Spleen (tissue), 7 donors: ENCODE results near the gene CEP112.

Source experiments
- CTCF ChIP-seq, 11 experiments: fragments of 200-600 bp in 7 of 11; fragments of 450-650 bp in 4 of 11; sonication (generic) in 4 of 11; IDR thresholded peaks in 8 of 11; conservative IDR thresholded peaks in 3 of 11; 1 replicate in 7 of 11; 2 replicates in 4 of 11; pipeline versions ENCODE4 v1.4.0 to v1.8.0; 2016 to 2021; ENCODE audit warnings: antibody characterized with exemption in 11 of 11, inconsistent platforms in 4 of 11, mild to moderate bottlenecking in 1 of 11
- POLR2A ChIP-seq, 3 donors: fragments of 450-650 bp; IDR thresholded peaks; one replicate each; pipeline ENCODE4 v1.5.1; 2017; ENCODE audit warnings: antibody characterized with exemption in 3 of 3, mild to moderate bottlenecking in 1 of 3
- POLR2AphosphoS5 ChIP-seq, 3 donors: sonication (generic); formaldehyde crosslinking; IDR thresholded peaks; one replicate each; pipeline ENCODE4 v1.5.1; 2017; ENCODE audit warnings: antibody characterized with exemption in 3 of 3
- donor health status: DM: no; HTN: no; CAD: no; lungs with moderate emphysema.
- donor health status: DM: no; HTN: no; CAD: no.
- donor health status: DM: no; HTN: no; CAD: no.

- TF ChIP-seq CTCF (IDR thresholded peaks at IDR 0.05 in 8 of 11, conservative IDR thresholded peaks at IDR 0.05 in 3 of 11) (no peak), POLR2A (IDR thresholded peaks at IDR 0.05) (no peak), POLR2AphosphoS5 (IDR thresholded peaks at IDR 0.05) (no peak)
Observed at GRCh38 chr17:65749479-65749878, 442.5 kb downstream of the CEP112 start.
